PC-3 (cell line): Measurements from ENCODE around the gene NECAB2. TPM values are rescaled to one million over a fixed set of nuclear protein-coding genes. Genes with fewer than 3 reads are reported as not detected.

Experiments used
- ATAC-seq: fragments of 200-7000 bp; cut with Tn5 transposase; 2 replicates; pipeline ENCODE4 v1.9.1; 2020; ENCODE audit warnings: mild to moderate bottlenecking, moderate library complexity
- BruUV-seq: library from RNA; stranded (reverse); fragments of 400-500 nt; replicated peaks from 2 replicates; lab custom pipeline; 2021; lab: Mats Ljungman, UMichigan
- CTCF ChIA-PET: fragments of 300-600 bp; sonication (Branson Sonifier 250); formaldehyde crosslinking; loops from one replicate; lab custom pipeline; 2022; ENCODE audit warnings: antibody characterized with exemption; lab: Charles Lee
- POLR2A ChIA-PET: fragments of 300-600 bp; sonication (Branson Sonifier 250); formaldehyde crosslinking; loops from one replicate; lab custom pipeline; 2022; ENCODE audit warnings: antibody characterized with exemption; ENCODE audit not compliant: unreplicated experiment; lab: Charles Lee
- DNase-seq: peaks from one replicate; pipeline ENCODE4 v3.0.0-alpha.2; 2015
- H2AFZ ChIP-seq: fragments of 300-600 bp; sonication (generic); 2 replicates; pipeline ENCODE4 v1.6.0; 2016; ENCODE audit warnings: antibody characterized with exemption, low read length
- H3F3A ChIP-seq: fragments of 300-600 bp; sonication (generic); one replicate; pipeline ENCODE4 v1.6.0; 2017; ENCODE audit warnings: antibody characterized with exemption, low read length, control low read depth, mild to moderate bottlenecking; ENCODE audit not compliant: unreplicated experiment
- H3K27ac ChIP-seq: fragments of 300-600 bp; sonication (generic); 2 replicates; pipeline ENCODE4 v1.5.1; 2016; ENCODE audit warnings: mild to moderate bottlenecking, low read length
- H3K27me3 ChIP-seq: fragments of 300-600 bp; sonication (generic); 2 replicates; pipeline ENCODE4 v1.6.1; 2016; ENCODE audit warnings: low read length, mixed read lengths
- H3K36me3 ChIP-seq: fragments of 300-600 bp; sonication (generic); 2 replicates; pipeline ENCODE4 v1.6.1; 2016; ENCODE audit warnings: low read depth, mixed run types, low read length, mixed read lengths
- H3K4me1 ChIP-seq: fragments of 300-600 bp; sonication (generic); 2 replicates; pipeline ENCODE4 v1.5.1; 2016; ENCODE audit warnings: low read length; ENCODE audit not compliant: insufficient read depth
- H3K4me2 ChIP-seq: fragments of 300-600 bp; sonication (generic); 2 replicates; pipeline ENCODE4 v1.6.0; 2016; ENCODE audit warnings: low read length
- H3K4me3 ChIP-seq: fragments of 300-600 bp; sonication (generic); 2 replicates; pipeline ENCODE4 v1.5.1; 2016; ENCODE audit warnings: mild to moderate bottlenecking, low read length, mixed read lengths
- H3K79me2 ChIP-seq: fragments of 300-600 bp; sonication (generic); 2 replicates; pipeline ENCODE4 v1.6.1; 2017; ENCODE audit warnings: low read length, mixed read lengths
- H3K9ac ChIP-seq: fragments of 300-600 bp; sonication (generic); 2 replicates; pipeline ENCODE4 v1.6.0; 2016; ENCODE audit warnings: mild to moderate bottlenecking, low read length
- H3K9me2 ChIP-seq: fragments of 300-600 bp; sonication (generic); replicated peaks from 2 replicates; pipeline ENCODE4 v1.6.1; 2016; ENCODE audit warnings: mixed run types, low read length, mixed read lengths
- H3K9me3 ChIP-seq: fragments of 300-600 bp; sonication (generic); 2 replicates; pipeline ENCODE4 v1.6.1; 2016; ENCODE audit warnings: low read length, mixed read lengths
- H4K20me1 ChIP-seq: fragments of 300-600 bp; sonication (generic); 2 replicates; pipeline ENCODE4 v1.6.1; 2016; ENCODE audit warnings: low read length, mixed read lengths
- EZH2 ChIP-seq: fragments of 300-600 bp; sonication (generic); IDR thresholded peaks from one replicate; pipeline ENCODE4 v1.6.1; 2017; ENCODE audit warnings: antibody characterized with exemption, mild to moderate bottlenecking, low read length; ENCODE audit not compliant: unreplicated experiment
- EZH2phosphoT487 ChIP-seq: fragments of 300-600 bp; sonication (generic); IDR thresholded peaks from 2 replicates; pipeline ENCODE4 v1.6.1; 2018; ENCODE audit warnings: mild to moderate bottlenecking, antibody characterized with exemption, low read length, borderline replicate concordance
- intact Hi-C: fragments of 100-400 bp; cut with micrococcal nuclease; formaldehyde crosslinking; loops from 2 replicates; pipeline ENCODE4 v1.9.0; 2023
- total RNA-seq: library from RNA; depleted of rRNA; stranded (reverse); fragments of >200 nt; gene quantifications from 2 replicates; pipeline ENCODE4 v1.2.3, GENCODE V29; 2014
- TF ChIP-seq, protein P1 (sequence below): fragments of 300-600 bp; sonication (generic); conservative IDR thresholded peaks from 2 replicates; pipeline ENCODE4 v1.5.1; 2017; ENCODE audit warnings: antibody characterized with exemption, low read depth, mild to moderate bottlenecking, low read length

NECAB2 gene
- total RNA-seq, 1 experiment from 2014 or later = 0.22 TPM

DNA sequence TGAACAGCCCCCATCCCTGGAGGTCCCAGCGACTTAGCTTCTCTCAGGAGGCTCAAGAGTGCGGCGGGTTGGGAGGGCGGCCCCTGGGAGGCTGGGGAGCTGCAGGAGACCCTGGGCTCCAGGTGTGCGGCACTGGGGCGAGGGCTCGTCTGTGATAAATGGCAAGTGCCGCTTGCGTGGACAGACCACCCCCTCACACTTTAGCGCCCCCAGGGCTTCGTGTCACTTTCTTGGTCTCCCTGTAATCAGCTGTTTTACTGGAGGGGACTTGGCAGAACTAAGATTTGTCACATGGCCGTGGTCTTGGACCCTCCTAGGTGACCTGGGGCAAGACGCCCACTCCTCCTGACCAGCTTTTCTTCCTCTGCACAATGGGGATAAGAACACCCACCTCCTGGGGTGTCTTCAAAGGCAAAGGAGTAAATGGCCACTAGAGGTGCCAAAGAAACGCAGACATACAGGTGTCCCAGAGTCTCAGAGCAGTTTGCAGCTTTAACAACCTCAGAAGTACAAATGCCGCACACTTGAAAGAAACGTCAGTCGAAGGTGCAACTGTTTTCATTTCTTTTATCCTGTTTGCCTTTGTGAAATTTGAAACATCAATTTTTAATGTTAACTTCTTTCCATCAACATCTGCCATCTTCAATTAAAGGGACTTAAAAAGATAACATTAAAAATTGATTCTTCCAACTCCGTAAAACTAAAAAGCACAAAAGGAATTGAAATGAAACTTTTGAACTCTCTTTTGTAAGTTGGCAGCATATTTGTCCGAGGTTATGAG lies 14.1 kb upstream of the NECAB2 start:
- H3K4me2 ChIP-seq = peak overlapping the region; percentile 99
- peak; percentile 58 for DNase-seq
- no peaks in the 10 kb centered on the region for H3K9me2 ChIP-seq
- peak overlapping the region; percentile 88 for H2AFZ ChIP-seq
- no peaks in the 10 kb centered on the region for H3F3A ChIP-seq
- no peaks in the 10 kb centered on the region for H3K36me3 ChIP-seq
- H4K20me1 ChIP-seq = no peaks in the 10 kb centered on the region
- peak overlapping the region; percentile 79 for H3K4me3 ChIP-seq
- no peaks in the 10 kb centered on the region for H3K9me3 ChIP-seq
- intact Hi-C loops = loop anchor here (1.0 kb wide), 1 partner anchor 28 kb away; no protein-coding TSS in a partner anchor
- peak overlapping the region; percentile 75 for H3K9ac ChIP-seq
- ChIA-PET CTCF (interaction anchor here (0.8 to 1.8 kb wide), 3 partner anchors 27 to 60 kb away, joined by 3 to 7 read pairs (median 7); no protein-coding TSS in a partner anchor), POLR2A (no interaction called here)
- TF ChIP-seq, protein P1, sequence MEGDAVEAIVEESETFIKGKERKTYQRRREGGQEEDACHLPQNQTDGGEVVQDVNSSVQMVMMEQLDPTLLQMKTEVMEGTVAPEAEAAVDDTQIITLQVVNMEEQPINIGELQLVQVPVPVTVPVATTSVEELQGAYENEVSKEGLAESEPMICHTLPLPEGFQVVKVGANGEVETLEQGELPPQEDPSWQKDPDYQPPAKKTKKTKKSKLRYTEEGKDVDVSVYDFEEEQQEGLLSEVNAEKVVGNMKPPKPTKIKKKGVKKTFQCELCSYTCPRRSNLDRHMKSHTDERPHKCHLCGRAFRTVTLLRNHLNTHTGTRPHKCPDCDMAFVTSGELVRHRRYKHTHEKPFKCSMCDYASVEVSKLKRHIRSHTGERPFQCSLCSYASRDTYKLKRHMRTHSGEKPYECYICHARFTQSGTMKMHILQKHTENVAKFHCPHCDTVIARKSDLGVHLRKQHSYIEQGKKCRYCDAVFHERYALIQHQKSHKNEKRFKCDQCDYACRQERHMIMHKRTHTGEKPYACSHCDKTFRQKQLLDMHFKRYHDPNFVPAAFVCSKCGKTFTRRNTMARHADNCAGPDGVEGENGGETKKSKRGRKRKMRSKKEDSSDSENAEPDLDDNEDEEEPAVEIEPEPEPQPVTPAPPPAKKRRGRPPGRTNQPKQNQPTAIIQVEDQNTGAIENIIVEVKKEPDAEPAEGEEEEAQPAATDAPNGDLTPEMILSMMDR = peak; percentile 65
- TF ChIP-seq EZH2phosphoT487 = no peak
- H3K27me3 ChIP-seq = no peaks in the 10 kb centered on the region
- peaks cover 18% of the 10 kb centered on the region for H3K79me2 ChIP-seq
- BruUV-seq = TSS peak; percentile 49
- H3K4me1 ChIP-seq = peaks cover 15% of the 10 kb centered on the region
- peak; percentile 57 for ATAC-seq
- peak overlapping the region; percentile 72 for H3K27ac ChIP-seq

DNA sequence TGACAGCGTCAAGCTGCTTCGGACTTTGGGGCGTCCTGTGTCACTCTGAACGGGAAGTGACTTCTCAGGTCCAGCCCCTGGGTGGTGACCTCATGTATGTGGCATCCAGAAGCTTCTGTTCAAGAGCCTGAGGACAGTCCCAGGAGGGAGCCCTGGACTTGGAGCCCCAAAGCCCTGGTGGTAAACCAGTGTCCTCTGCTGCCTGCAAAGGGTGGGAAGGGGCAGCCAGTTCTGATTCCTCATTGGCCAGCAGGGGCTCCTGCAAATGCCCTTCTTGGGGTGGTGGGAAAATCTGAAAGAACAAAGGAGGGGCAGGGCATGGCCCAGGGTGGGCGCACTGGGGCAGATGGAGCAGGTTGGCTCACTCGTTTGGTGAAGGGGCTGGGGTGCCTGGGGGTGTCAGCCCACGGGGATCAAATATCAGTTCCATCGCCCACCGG lies 13.4 kb upstream of the NECAB2 start:
- H3F3A ChIP-seq = no peaks in the 10 kb centered on the region
- peaks cover 18% of the 10 kb centered on the region for H3K79me2 ChIP-seq
- H2AFZ ChIP-seq = no peak overlapping the region
- no peaks in the 10 kb centered on the region for H3K9me3 ChIP-seq
- peak overlapping the region; percentile 79 for H3K4me3 ChIP-seq
- ATAC-seq (peak; percentile 13), DNase-seq (peak; percentile 53)
- ChIA-PET CTCF (interaction anchor here (1.8 kb wide), 1 partner anchor 60 kb away, joined by 7 read pairs; no protein-coding TSS in a partner anchor), POLR2A (no interaction called here)
- no TSS peak for BruUV-seq
- no peaks in the 10 kb centered on the region for H4K20me1 ChIP-seq
- intact Hi-C loops = loop anchor here (5.0 kb wide), 2 partner anchors 108 to 223 kb away; no protein-coding TSS in a partner anchor
- TF ChIP-seq EZH2phosphoT487 = no peak
- TF ChIP-seq, protein P1 = no peak
- no peak for TF ChIP-seq EZH2
- H3K9me2 ChIP-seq = no peaks in the 10 kb centered on the region
- no peak overlapping the region for H3K9ac ChIP-seq
- H3K4me2 ChIP-seq = peak overlapping the region; percentile 99
- no peak overlapping the region for H3K27ac ChIP-seq
- H3K4me1 ChIP-seq = peaks cover 15% of the 10 kb centered on the region
- no peaks in the 10 kb centered on the region; the same call in 1 of the 2 replicates for H3K36me3 ChIP-seq
- H3K27me3 ChIP-seq = no peaks in the 10 kb centered on the region
